GM23338 (cell line): Measurements from ENCODE around the gene CYB5D1. TPM values are rescaled to one million over a fixed set of nuclear protein-coding genes. Genes with fewer than 3 reads are reported as not detected.

Experiments
- ATAC-seq: fragments of 200-7000 bp; cut with Tn5 transposase; 3 replicates; pipeline ENCODE4 v1.9.1; 2020
- DNase-seq: peaks from one replicate; pipeline ENCODE4 v3.0.0-alpha.2; 2015; ENCODE audit warnings: low spot score
- H2AFZ ChIP-seq: fragments of 200-600 bp; sonication (generic); 2 replicates; pipeline ENCODE4 v1.8.0; 2016; ENCODE audit warnings: antibody characterized with exemption, mild to moderate bottlenecking, moderate library complexity
- H3F3A ChIP-seq: fragments of 200-600 bp; sonication (generic); replicated peaks from 2 replicates; pipeline ENCODE4 v1.8.0; 2017; ENCODE audit warnings: antibody characterized with exemption, mixed run types, low read depth
- H3K27ac ChIP-seq: fragments of 200-600 bp; sonication (generic); 2 replicates; pipeline ENCODE4 v1.6.1; 2016; ENCODE audit warnings: low read depth
- H3K27me3 ChIP-seq: fragments of 200-600 bp; sonication (generic); 2 replicates; pipeline ENCODE4 v1.8.0; 2016; ENCODE audit warnings: mild to moderate bottlenecking, mixed run types, moderate library complexity; ENCODE audit not compliant: insufficient read depth
- H3K36me3 ChIP-seq: fragments of 200-600 bp; sonication (generic); 2 replicates; pipeline ENCODE4 v1.8.0; 2016; ENCODE audit warnings: mild to moderate bottlenecking; ENCODE audit not compliant: insufficient read depth
- H3K4me1 ChIP-seq: fragments of 200-600 bp; sonication (generic); 2 replicates; pipeline ENCODE4 v1.8.0; 2016; ENCODE audit warnings: mild to moderate bottlenecking, moderate library complexity; ENCODE audit not compliant: insufficient read depth
- H3K4me2 ChIP-seq: fragments of 200-600 bp; sonication (generic); 2 replicates; pipeline ENCODE4 v1.7.1; 2017; ENCODE audit warnings: mixed run types
- H3K4me3 ChIP-seq: fragments of 200-600 bp; sonication (generic); 2 replicates; pipeline ENCODE4 v1.6.1; 2016; ENCODE audit warnings: mixed run types
- H3K79me2 ChIP-seq: fragments of 200-600 bp; sonication (generic); replicated peaks from 2 replicates; pipeline ENCODE4 v1.8.0; 2017; ENCODE audit warnings: mild to moderate bottlenecking; ENCODE audit not compliant: insufficient read depth
- H3K9me2 ChIP-seq: fragments of 200-600 bp; sonication (generic); 2 replicates; pipeline ENCODE4 v1.8.0; 2017; ENCODE audit not compliant: insufficient read depth
- H4K20me1 ChIP-seq: fragments of 200-600 bp; sonication (generic); replicated peaks from 2 replicates; pipeline ENCODE4 v1.8.0; 2017; ENCODE audit warnings: mild to moderate bottlenecking; ENCODE audit not compliant: insufficient read depth
- H3K27ac Mint-ChIP-seq: 2 replicates; pipeline ENCODE4 v1.8.0; 2020; ENCODE audit warnings: inconsistent platforms, mild to moderate bottlenecking, moderate library complexity, mixed read lengths
- H3K27me3 Mint-ChIP-seq: 3 replicates; pipeline ENCODE4 v1.8.0; 2022; ENCODE audit warnings: low read depth, mild to moderate bottlenecking, moderate library complexity, mixed read lengths, inconsistent platforms; ENCODE audit not compliant: insufficient read depth, poor library complexity
- H3K36me3 Mint-ChIP-seq: 3 replicates; pipeline ENCODE4 v1.8.0; 2021; ENCODE audit warnings: low read depth, mild to moderate bottlenecking, inconsistent platforms, moderate library complexity, mixed read lengths
- H3K4me1 Mint-ChIP-seq: 3 replicates; pipeline ENCODE4 v1.8.0; 2020; ENCODE audit warnings: mild to moderate bottlenecking, inconsistent platforms, mixed read lengths
- H3K4me3 Mint-ChIP-seq: 3 replicates; pipeline ENCODE4 v1.8.0; 2021; ENCODE audit warnings: moderate library complexity, mild to moderate bottlenecking, inconsistent platforms, mixed read lengths
- H3K9me3 Mint-ChIP-seq: 3 replicates; pipeline ENCODE4 v1.8.0; 2020; ENCODE audit warnings: moderate library complexity, mild to moderate bottlenecking, inconsistent platforms, mixed read lengths
- CREB1 ChIP-seq: fragments of 250-450 bp; sonication (Bioruptor Pico); IDR thresholded peaks from 2 replicates; pipeline ENCODE4 v1.5.0; 2020; ENCODE audit warnings: low read depth, mild to moderate bottlenecking, moderate library complexity
- EZH2phosphoT487 ChIP-seq: fragments of 200-600 bp; sonication (generic); IDR thresholded peaks from one replicate; pipeline ENCODE4 v1.8.1; 2018; ENCODE audit warnings: antibody characterized with exemption; ENCODE audit not compliant: unreplicated experiment
- JUNB ChIP-seq: IDR thresholded peaks from one replicate; pipeline ENCODE4 v1.6.1; 2016; ENCODE audit warnings: antibody characterized with exemption; ENCODE audit not compliant: unreplicated experiment
- STAT1 ChIP-seq: IDR thresholded peaks from one replicate; pipeline ENCODE4 v1.6.1; 2016; ENCODE audit warnings: antibody characterized with exemption; ENCODE audit not compliant: unreplicated experiment
- polyA plus RNA-seq: library from polyadenylated mRNA; unstranded; fragments of >200 nt; fragmentation: Nextera tagmentation; extraction: Ambion mirVana; gene quantifications from 2 replicates; pipeline ENCODE4 v1.2.1, GENCODE V29; 2016
- total RNA-seq: library from RNA; depleted of rRNA; stranded (reverse); fragments of >200 nt; shearing (Covaris generic); gene quantifications from 2 replicates; pipeline ENCODE4 v1.2.3, GENCODE V29; 2014
- TF ChIP-seq, protein P1 (sequence below): fragments of 250-450 bp; sonication (Bioruptor Pico); IDR thresholded peaks from 2 replicates; pipeline ENCODE4 v1.5.0; 2020; ENCODE audit warnings: mild to moderate bottlenecking, moderate library complexity
- TF ChIP-seq, protein P2 (sequence below): IDR thresholded peaks from 2 replicates; pipeline ENCODE4 v1.6.1; 2016; ENCODE audit warnings: antibody characterized with exemption

The CYB5D1 gene
- total and polyA plus RNA-seq, 2 experiments from 2014 or later, result 3.5 to 8.4 TPM

GRCh38 chr17:7841915-7842379 is 15.9 kb upstream of the CYB5D1 start (continued):
- TF ChIP-seq, protein P1, sequence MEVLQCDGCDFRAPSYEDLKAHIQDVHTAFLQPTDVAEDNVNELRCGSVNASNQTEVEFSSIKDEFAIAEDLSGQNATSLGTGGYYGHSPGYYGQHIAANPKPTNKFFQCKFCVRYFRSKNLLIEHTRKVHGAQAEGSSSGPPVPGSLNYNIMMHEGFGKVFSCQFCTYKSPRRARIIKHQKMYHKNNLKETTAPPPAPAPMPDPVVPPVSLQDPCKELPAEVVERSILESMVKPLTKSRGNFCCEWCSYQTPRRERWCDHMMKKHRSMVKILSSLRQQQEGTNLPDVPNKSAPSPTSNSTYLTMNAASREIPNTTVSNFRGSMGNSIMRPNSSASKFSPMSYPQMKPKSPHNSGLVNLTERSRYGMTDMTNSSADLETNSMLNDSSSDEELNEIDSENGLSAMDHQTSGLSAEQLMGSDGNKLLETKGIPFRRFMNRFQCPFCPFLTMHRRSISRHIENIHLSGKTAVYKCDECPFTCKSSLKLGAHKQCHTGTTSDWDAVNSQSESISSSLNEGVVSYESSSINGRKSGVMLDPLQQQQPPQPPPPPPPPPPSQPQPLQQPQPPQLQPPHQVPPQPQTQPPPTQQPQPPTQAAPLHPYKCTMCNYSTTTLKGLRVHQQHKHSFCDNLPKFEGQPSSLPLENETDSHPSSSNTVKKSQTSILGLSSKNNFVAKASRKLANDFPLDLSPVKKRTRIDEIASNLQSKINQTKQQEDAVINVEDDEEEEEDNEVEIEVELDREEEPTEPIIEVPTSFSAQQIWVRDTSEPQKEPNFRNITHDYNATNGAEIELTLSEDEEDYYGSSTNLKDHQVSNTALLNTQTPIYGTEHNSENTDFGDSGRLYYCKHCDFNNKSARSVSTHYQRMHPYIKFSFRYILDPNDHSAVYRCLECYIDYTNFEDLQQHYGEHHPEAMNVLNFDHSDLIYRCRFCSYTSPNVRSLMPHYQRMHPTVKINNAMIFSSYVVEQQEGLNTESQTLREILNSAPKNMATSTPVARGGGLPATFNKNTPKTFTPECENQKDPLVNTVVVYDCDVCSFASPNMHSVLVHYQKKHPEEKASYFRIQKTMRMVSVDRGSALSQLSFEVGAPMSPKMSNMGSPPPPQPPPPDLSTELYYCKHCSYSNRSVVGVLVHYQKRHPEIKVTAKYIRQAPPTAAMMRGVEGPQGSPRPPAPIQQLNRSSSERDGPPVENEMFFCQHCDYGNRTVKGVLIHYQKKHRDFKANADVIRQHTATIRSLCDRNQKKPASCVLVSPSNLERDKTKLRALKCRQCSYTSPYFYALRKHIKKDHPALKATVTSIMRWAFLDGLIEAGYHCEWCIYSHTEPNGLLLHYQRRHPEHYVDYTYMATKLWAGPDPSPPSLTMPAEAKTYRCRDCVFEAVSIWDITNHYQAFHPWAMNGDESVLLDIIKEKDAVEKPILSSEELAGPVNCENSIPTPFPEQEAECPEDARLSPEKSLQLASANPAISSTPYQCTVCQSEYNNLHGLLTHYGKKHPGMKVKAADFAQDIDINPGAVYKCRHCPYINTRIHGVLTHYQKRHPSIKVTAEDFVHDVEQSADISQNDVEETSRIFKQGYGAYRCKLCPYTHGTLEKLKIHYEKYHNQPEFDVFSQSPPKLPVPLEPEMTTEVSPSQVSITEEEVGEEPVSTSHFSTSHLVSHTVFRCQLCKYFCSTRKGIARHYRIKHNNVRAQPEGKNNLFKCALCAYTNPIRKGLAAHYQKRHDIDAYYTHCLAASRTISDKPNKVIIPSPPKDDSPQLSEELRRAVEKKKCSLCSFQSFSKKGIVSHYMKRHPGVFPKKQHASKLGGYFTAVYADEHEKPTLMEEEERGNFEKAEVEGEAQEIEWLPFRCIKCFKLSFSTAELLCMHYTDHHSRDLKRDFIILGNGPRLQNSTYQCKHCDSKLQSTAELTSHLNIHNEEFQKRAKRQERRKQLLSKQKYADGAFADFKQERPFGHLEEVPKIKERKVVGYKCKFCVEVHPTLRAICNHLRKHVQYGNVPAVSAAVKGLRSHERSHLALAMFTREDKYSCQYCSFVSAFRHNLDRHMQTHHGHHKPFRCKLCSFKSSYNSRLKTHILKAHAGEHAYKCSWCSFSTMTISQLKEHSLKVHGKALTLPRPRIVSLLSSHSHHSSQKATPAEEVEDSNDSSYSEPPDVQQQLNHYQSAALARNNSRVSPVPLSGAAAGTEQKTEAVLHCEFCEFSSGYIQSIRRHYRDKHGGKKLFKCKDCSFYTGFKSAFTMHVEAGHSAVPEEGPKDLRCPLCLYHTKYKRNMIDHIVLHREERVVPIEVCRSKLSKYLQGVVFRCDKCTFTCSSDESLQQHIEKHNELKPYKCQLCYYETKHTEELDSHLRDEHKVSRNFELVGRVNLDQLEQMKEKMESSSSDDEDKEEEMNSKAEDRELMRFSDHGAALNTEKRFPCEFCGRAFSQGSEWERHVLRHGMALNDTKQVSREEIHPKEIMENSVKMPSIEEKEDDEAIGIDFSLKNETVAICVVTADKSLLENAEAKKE (CRISPR knock-in tag), result no peak
- TF ChIP-seq JUNB (no peak), STAT1 (no peak), CREB1 (CRISPR knock-in tag) (no peak), EZH2phosphoT487 (no peak)
- TF ChIP-seq, protein P2, sequence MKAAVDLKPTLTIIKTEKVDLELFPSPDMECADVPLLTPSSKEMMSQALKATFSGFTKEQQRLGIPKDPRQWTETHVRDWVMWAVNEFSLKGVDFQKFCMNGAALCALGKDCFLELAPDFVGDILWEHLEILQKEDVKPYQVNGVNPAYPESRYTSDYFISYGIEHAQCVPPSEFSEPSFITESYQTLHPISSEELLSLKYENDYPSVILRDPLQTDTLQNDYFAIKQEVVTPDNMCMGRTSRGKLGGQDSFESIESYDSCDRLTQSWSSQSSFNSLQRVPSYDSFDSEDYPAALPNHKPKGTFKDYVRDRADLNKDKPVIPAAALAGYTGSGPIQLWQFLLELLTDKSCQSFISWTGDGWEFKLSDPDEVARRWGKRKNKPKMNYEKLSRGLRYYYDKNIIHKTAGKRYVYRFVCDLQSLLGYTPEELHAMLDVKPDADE, result no peak

- peak overlapping the region; percentile 92 for H2AFZ ChIP-seq
- peak overlapping the region; percentile 88 for H3K4me3 Mint-ChIP-seq
- no peaks in the 10 kb centered on the region for H3K9me2 ChIP-seq
- peaks cover 19% of the 10 kb centered on the region for H3F3A ChIP-seq
- H3K27ac ChIP-seq, result no peak overlapping the region
- H4K20me1 ChIP-seq, result peaks cover 13% of the 10 kb centered on the region
- H3K36me3 ChIP-seq, result peaks cover 6% of the 10 kb centered on the region; the same call in 1 of the 2 replicates
- no peak overlapping the region for H3K27ac Mint-ChIP-seq
- DNase-seq (peak; percentile 81), ATAC-seq (no peak)
- H3K4me1 Mint-ChIP-seq, result peaks cover 32% of the 10 kb centered on the region
- peak overlapping the region; percentile 94 for H3K4me3 ChIP-seq
- peak overlapping the region; percentile 99 for H3K4me2 ChIP-seq
- H3K79me2 ChIP-seq, result no peaks in the 10 kb centered on the region
- peaks cover 20% of the 10 kb centered on the region for H3K4me1 ChIP-seq
- H3K27me3 ChIP-seq, result peaks cover 87% of the 10 kb centered on the region
- H3K27me3 Mint-ChIP-seq, result peaks cover 64% of the 10 kb centered on the region
- H3K9me3 Mint-ChIP-seq, result no peaks in the 10 kb centered on the region; the same call in 2 of the 3 replicates
- peaks cover 2% of the 10 kb centered on the region; the same call in 1 of the 3 replicates for H3K36me3 Mint-ChIP-seq
- TF ChIP-seq, protein P1 (CRISPR knock-in tag), result no peak
Observed at GRCh38 chr17:7842380-7843256, 15.2 kb upstream of the CYB5D1 start.
